ENCODE measurements around the gene SLC7A14. TPM values are rescaled to one million over a fixed set of nuclear protein-coding genes. Genes with fewer than 3 reads are reported as not detected.

Gene SLC7A14
- total and polyA plus RNA-seq, 2 of the 13 experiments (the other 11 are each of a cell fraction or from before 2014, with no cell fraction given): not detected

GRCh38 chr3:170517242-170517945 is 68.5 kb downstream of the SLC7A14 start:
- no peak for FAIRE-seq
- BruUV-seq (replicated peaks): no TSS peak
- DNase-seq (ENCODE audit: low spot score): no peak
- H3K4me3 ChIP-seq (replicated peaks in 1 of 3; ENCODE audit: insufficient read depth in 1 of 3, low read depth in 2 of 3, low read length in 3 of 3): no peak overlapping the region
- no peak overlapping the region for H2AFZ ChIP-seq (ENCODE audit: low read length)
- intact Hi-C loops (cut with micrococcal nuclease; ENCODE audit: unreplicated experiment) (no loop called here), in situ Hi-C loops (cut with HindIII; ENCODE audit: extremely low pct_ligation_motif_present, low pct_unique_long_range_greater_than_20kb) (no loop called here)
- no peaks in the 10 kb centered on the region; a peak in 1 of 5 replicates for H3K27me3 ChIP-seq (ENCODE audit: control insufficient read depth in 1 of 2, insufficient read depth in 2 of 2, low read length in 2 of 2)
- no peaks in the 10 kb centered on the region for H3K4me1 ChIP-seq (ENCODE audit: insufficient read depth, low read length)
- no peaks in the 10 kb centered on the region for H3K36me3 ChIP-seq (replicated peaks in 1 of 2; ENCODE audit: control insufficient read depth in 1 of 2, insufficient read depth in 2 of 2, low read length in 2 of 2)
- CTCF ChIA-PET (ENCODE audit: low intra/inter-chr PET ratio, low total read pairs): no interaction called here
- no peak overlapping the region for H3K4me2 ChIP-seq (ENCODE audit: low read depth, low read length)
- no peaks in the 10 kb centered on the region for H3K79me2 ChIP-seq (ENCODE audit: insufficient read depth, low read length)
- H3K9ac ChIP-seq (ENCODE audit: insufficient read depth, low read depth, low read length): no peak overlapping the region
- TF ChIP-seq E2F1 (CRISPR knock-in tag; IDR thresholded peaks at IDR 0.05): no peak
- no peak for TF ChIP-seq SRY (CRISPR knock-in tag; IDR thresholded peaks at IDR 0.05)
- TF ChIP-seq THRA (CRISPR knock-in tag; IDR thresholded peaks at IDR 0.05; ENCODE audit: borderline replicate concordance): no peak
- no peak for TF ChIP-seq ZFP91 (CRISPR knock-in tag; IDR thresholded peaks at IDR 0.05; ENCODE audit: borderline replicate concordance)
- TF ChIP-seq ZNF318 (CRISPR knock-in tag; IDR thresholded peaks at IDR 0.05): no peak
- TF ChIP-seq ELF3 (CRISPR knock-in tag; IDR thresholded peaks at IDR 0.05): no peak
- no peaks in the 10 kb centered on the region for H3K9me3 ChIP-seq (ENCODE audit: low read length)
- no peak overlapping the region for H3K27ac ChIP-seq (ENCODE audit: extremely low read length, insufficient read depth, low read length)
- POLR2A ChIA-PET: no interaction called here
- WGBS (ENCODE audit: low lambda C conversion rate): 5% methylated on average over 3 of the region's 3 CpGs
- no peaks in the 10 kb centered on the region for H4K20me1 ChIP-seq (ENCODE audit: insufficient read depth, low read length)
- ATAC-seq: no peak
